K562 (cell line): ENCODE measurements around the gene TRPM4. TPM values are rescaled to one million over a fixed set of nuclear protein-coding genes. Genes with fewer than 3 reads are reported as not detected.

Experiments
- ADNP ChIP-seq: fragments of 200-800 bp; sonication (Bioruptor generic); IDR thresholded peaks from 2 replicates; pipeline ENCODE4 v1.6.1; 2016; ENCODE audit warnings: missing genetic modification characterization, missing compliant biosample characterization
- CBFA2T2 ChIP-seq: fragments of 450-650 bp; conservative IDR thresholded peaks from 2 replicates; pipeline ENCODE4 v1.6.1; 2017; ENCODE audit warnings: mild to moderate bottlenecking
- CTBP1 ChIP-seq: fragments of 450-650 bp; IDR thresholded peaks from 2 replicates; pipeline ENCODE4 v1.6.1; 2016; ENCODE audit warnings: borderline replicate concordance
- DACH1 ChIP-seq: fragments of 450-650 bp; IDR thresholded peaks from 2 replicates; pipeline ENCODE4 v1.6.1; 2018; ENCODE audit not compliant: partially characterized antibody
- DIDO1 ChIP-seq: fragments of 450-650 bp; IDR thresholded peaks from 2 replicates; pipeline ENCODE4 v1.6.1; 2016; ENCODE audit warnings: low read depth, missing biosample characterization, missing genetic modification characterization
- EHMT2 ChIP-seq: fragments of 450-650 bp; IDR thresholded peaks from 2 replicates; pipeline ENCODE4 v1.6.1; 2018; ENCODE audit warnings: antibody characterized with exemption
- GABPB1 ChIP-seq: sonication (generic); formaldehyde crosslinking; IDR thresholded peaks from 2 replicates; pipeline ENCODE4 v1.8.0; 2022; ENCODE audit warnings: mild to moderate bottlenecking, missing genetic modification reagents
- GTF2A2 ChIP-seq: IDR thresholded peaks from 2 replicates; pipeline ENCODE4 v1.6.1; 2016; ENCODE audit warnings: mild to moderate bottlenecking, missing genetic modification characterization, missing compliant biosample characterization
- HDAC2 ChIP-seq: fragments of 450-650 bp; IDR thresholded peaks from 2 replicates; pipeline ENCODE4 v1.6.1; 2016; ENCODE audit warnings: mild to moderate bottlenecking
- HEY1 ChIP-seq: fragments of 250-450 bp; sonication (Bioruptor Pico); IDR thresholded peaks from 2 replicates; pipeline ENCODE4 v1.5.0; 2020; ENCODE audit warnings: mild to moderate bottlenecking, moderate library complexity, borderline replicate concordance
- NR2F6 ChIP-seq: fragments of 450-650 bp; formaldehyde crosslinking; IDR thresholded peaks from 2 replicates; pipeline ENCODE4 v1.4.0; 2020; ENCODE audit warnings: mild to moderate bottlenecking
- polyA plus RNA-seq, 8 experiments: library from polyadenylated mRNA; depleted of rRNA in 4 of 8; stranded (reverse) in 5 of 8; unstranded in 3 of 8; fragments of >200 nt; fragmentation: Nextera tagmentation in 2 of 8; fragmentation: Illumina TruSeq in 1 of 8; extraction: Ambion mirVana in 2 of 8; extraction: Trizol in 1 of 8; gene quantifications; 2 replicates each; pipeline versions ENCODE4 v1.2.1 to v1.2.3, GENCODE V29; 2011 to 2014; ENCODE audit warnings: inconsistent platforms in 1 of 8, missing spikeins in 1 of 8
- total RNA-seq, 7 experiments: library from RNA; depleted of rRNA in 6 of 7; stranded (reverse); fragments of >200 nt in 6 of 7; fragmentation: Illumina TruSeq in 2 of 7; extraction: Trizol in 2 of 7; gene quantifications; 2 replicates each; pipeline versions ENCODE4 v1.2.1 to v1.2.3, GENCODE V29; 2011 to 2021; ENCODE audit warnings: low replicate concordance in 1 of 7
- TF ChIP-seq, protein P1 (sequence below), 2 experiments: fragments of 450-650 bp in 1 of 2; sonication (generic) in 1 of 2; formaldehyde crosslinking in 1 of 2; IDR thresholded peaks; 2 replicates each; pipeline versions ENCODE4 v1.7.1 to v1.9.0; 2016 to 2022; ENCODE audit warnings: inconsistent platforms in 1 of 2, mild to moderate bottlenecking in 1 of 2, missing genetic modification reagents in 1 of 2
- TF ChIP-seq, protein P2 (sequence below): fragments of 250-450 bp; sonication (Bioruptor Pico); IDR thresholded peaks from 2 replicates; pipeline ENCODE4 v1.5.1; 2021; ENCODE audit warnings: mild to moderate bottlenecking
- TF ChIP-seq, protein P3 (sequence below): conservative IDR thresholded peaks from 2 replicates; pipeline ENCODE4 v1.6.1; 2011; ENCODE audit warnings: low read depth, mild to moderate bottlenecking, low read length; ENCODE audit not compliant: control insufficient read depth

Gene TRPM4
- total and polyA plus RNA-seq, 9 of the 15 experiments (the other 6 are each of a cell fraction or from before 2014, with no cell fraction given) = 6.5 to 45.4 (median 15.2) TPM

DNA sequence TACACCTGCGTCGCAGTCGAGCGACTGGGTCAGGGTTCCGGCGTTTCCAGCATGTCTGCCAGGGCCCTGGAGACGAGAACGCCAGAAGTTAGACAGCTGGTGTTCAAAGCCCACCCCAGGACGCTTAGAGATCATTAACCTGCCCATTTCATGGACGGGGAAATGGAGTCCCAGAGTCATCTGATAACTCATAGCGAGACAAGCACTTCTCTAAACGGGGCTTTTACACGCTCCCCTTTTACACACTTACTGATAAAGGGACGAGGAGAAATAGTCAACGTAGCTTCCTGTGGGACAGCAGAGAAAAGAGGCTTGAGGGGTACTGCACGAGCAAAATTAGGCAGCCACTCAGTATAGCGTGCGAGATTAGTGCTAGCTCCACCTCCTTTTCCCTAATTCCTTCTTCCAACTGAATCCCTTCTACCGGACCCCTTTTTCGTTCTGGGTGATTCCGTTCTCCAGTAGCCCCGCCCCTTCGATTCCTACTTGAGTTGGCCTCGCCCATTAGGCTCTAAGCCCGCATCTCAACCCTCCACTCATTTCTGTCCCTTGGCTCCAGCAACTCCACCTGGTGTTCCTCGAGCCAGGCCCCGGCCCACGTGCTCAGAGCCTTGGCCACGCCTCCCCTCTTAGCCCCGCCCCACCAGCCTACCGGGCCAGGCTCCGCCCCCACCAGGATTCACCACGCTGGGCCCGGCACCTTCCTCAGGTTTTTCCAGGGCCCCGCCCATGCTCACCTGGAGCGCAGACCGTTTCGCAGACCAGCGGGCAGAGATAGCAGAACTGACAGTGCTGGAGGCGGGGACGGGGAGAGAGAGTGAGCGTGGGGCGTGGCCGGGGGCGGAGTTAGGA lies 6.1 kb upstream of the TRPM4 start (continued):
- TF ChIP-seq EHMT2 (peak; percentile 65; the same call in 1 of the 2 replicates), HEY1 (no peak), NR2F6 (no peak), ADNP (peak; percentile 97), GABPB1 (CRISPR knock-in tag) (peak; percentile 13; the same call in 1 of the 2 replicates), HDAC2 (peak; percentile 76), DACH1 (peak; percentile 19), DIDO1 (tag) (no peak), CTBP1 (peak; percentile 84; the same call in 1 of the 2 replicates), GTF2A2 (tag) (no peak), CBFA2T2 (peak; percentile 33; the same call in 1 of the 2 replicates)
- TF ChIP-seq, protein P1, sequence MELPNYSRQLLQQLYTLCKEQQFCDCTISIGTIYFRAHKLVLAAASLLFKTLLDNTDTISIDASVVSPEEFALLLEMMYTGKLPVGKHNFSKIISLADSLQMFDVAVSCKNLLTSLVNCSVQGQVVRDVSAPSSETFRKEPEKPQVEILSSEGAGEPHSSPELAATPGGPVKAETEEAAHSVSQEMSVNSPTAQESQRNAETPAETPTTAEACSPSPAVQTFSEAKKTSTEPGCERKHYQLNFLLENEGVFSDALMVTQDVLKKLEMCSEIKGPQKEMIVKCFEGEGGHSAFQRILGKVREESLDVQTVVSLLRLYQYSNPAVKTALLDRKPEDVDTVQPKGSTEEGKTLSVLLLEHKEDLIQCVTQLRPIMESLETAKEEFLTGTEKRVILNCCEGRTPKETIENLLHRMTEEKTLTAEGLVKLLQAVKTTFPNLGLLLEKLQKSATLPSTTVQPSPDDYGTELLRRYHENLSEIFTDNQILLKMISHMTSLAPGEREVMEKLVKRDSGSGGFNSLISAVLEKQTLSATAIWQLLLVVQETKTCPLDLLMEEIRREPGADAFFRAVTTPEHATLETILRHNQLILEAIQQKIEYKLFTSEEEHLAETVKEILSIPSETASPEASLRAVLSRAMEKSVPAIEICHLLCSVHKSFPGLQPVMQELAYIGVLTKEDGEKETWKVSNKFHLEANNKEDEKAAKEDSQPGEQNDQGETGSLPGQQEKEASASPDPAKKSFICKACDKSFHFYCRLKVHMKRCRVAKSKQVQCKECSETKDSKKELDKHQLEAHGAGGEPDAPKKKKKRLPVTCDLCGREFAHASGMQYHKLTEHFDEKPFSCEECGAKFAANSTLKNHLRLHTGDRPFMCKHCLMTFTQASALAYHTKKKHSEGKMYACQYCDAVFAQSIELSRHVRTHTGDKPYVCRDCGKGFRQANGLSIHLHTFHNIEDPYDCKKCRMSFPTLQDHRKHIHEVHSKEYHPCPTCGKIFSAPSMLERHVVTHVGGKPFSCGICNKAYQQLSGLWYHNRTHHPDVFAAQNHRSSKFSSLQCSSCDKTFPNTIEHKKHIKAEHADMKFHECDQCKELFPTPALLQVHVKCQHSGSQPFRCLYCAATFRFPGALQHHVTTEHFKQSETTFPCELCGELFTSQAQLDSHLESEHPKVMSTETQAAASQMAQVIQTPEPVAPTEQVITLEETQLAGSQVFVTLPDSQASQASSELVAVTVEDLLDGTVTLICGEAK (IDR thresholded peaks at IDR 0.05) = 0 out of 2 replicates have a peak, but pooled peaks have one; percentile 11
- TF ChIP-seq, protein P1 (CRISPR knock-in tag; IDR thresholded peaks at IDR 0.05) = no peak
- TF ChIP-seq, protein P2, sequence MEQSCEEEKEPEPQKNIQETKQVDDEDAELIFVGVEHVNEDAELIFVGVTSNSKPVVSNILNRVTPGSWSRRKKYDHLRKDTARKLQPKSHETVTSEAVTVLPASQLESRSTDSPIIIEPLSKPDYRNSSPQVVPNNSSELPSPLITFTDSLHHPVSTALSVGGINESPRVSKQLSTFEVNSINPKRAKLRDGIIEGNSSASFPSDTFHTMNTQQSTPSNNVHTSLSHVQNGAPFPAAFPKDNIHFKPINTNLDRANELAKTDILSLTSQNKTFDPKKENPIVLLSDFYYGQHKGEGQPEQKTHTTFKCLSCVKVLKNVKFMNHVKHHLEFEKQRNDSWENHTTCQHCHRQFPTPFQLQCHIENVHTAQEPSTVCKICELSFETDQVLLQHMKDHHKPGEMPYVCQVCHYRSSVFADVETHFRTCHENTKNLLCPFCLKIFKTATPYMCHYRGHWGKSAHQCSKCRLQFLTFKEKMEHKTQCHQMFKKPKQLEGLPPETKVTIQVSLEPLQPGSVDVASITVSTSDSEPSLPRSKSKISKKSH = no peak
- TF ChIP-seq, protein P3, sequence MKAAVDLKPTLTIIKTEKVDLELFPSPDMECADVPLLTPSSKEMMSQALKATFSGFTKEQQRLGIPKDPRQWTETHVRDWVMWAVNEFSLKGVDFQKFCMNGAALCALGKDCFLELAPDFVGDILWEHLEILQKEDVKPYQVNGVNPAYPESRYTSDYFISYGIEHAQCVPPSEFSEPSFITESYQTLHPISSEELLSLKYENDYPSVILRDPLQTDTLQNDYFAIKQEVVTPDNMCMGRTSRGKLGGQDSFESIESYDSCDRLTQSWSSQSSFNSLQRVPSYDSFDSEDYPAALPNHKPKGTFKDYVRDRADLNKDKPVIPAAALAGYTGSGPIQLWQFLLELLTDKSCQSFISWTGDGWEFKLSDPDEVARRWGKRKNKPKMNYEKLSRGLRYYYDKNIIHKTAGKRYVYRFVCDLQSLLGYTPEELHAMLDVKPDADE = no peak; the same call in 1 of the 2 replicates
